Testis (tissue), 3 donors: ENCODE data around the gene CEP19. TPM values are rescaled to one million over a fixed set of nuclear protein-coding genes. Genes with fewer than 3 reads are reported as not detected.

Source experiments
- DNase-seq: peaks from one replicate; pipeline ENCODE4 v3.0.0-alpha.2; 2019
- H3K27ac ChIP-seq, 2 donors: fragments of 200-600 bp; sonication (generic); one replicate each; pipeline ENCODE4 v1.5.1; 2019
- H3K27me3 ChIP-seq: fragments of 200-600 bp; sonication (generic); one replicate; pipeline ENCODE4 v1.5.1; 2019
- H3K36me3 ChIP-seq: fragments of 200-600 bp; sonication (generic); one replicate; pipeline ENCODE4 v1.5.1; 2017; ENCODE audit warnings: low read depth; ENCODE audit errors: missing control alignments
- H3K4me1 ChIP-seq: fragments of 200-600 bp; sonication (generic); one replicate; pipeline ENCODE4 v1.5.1; 2019
- H3K4me3 ChIP-seq, 2 donors: fragments of 200-600 bp; sonication (generic); one replicate each; pipeline ENCODE4 v1.5.1; 2017 to 2019
- H3K9me3 ChIP-seq: fragments of 200-600 bp; sonication (generic); one replicate; pipeline ENCODE4 v1.5.1; 2017
- CTCF ChIP-seq, 3 experiments: fragments of 450-650 bp in 2 of 3; fragments of 200-600 bp in 1 of 3; sonication (generic) in 1 of 3; IDR thresholded peaks; one replicate each; pipeline ENCODE4 v1.5.1; 2016 to 2019; ENCODE audit warnings: antibody characterized with exemption in 3 of 3, mild to moderate bottlenecking in 2 of 3, moderate library complexity in 1 of 3
- POLR2A ChIP-seq: fragments of 450-650 bp; IDR thresholded peaks from one replicate; pipeline ENCODE4 v1.6.1; 2017; ENCODE audit warnings: antibody characterized with exemption, mild to moderate bottlenecking, moderate library complexity
- WGBS, 2 donors: methylation state at CpG; one replicate each; pipeline ENCODE4 v1.1.5; 2018; 5-methylcytosine and 5-hydroxymethylcytosine counted together
- intact Hi-C: fragments of 100-400 bp; cut with DNase I; formaldehyde crosslinking; loops from one replicate; pipeline ENCODE4 v1.15.1; 2023; ENCODE audit warnings: low total_unique reads
- polyA plus RNA-seq: library from polyadenylated mRNA; stranded (reverse); fragments of 350-450 nt; fragmentation: Illumina TruSeq; extraction: RNeasy Lipid Tissue Mini Kit (QIAGEN cat#74804); gene quantifications from one replicate; pipeline ENCODE4 v1.2.3, GENCODE V29; 2014; ENCODE audit warnings: low read depth, low replicate concordance; ENCODE audit not compliant: insufficient read depth
- total RNA-seq, 2 donors: library from RNA; depleted of rRNA; stranded (reverse); fragments of >200 nt; gene quantifications; one replicate each; pipeline ENCODE4 v1.2.3, GENCODE V29; 2016

CEP19 gene
- total and polyA plus RNA-seq, 3 donors from 2014 or later, result 7.4 to 17.1 (median 11.1) TPM

- TF ChIP-seq POLR2A, result no peak
- no peak for TF ChIP-seq CTCF (IDR thresholded peaks at IDR 0.05)
- WGBS, 2 donors, result 96 to 98% methylated on average over 8 of the region's 8 CpGs
- Histone ChIP-seq H3K27me3 (no peaks in the 10 kb centered on the region), H3K4me3 (no peak overlapping the region), H3K4me1 (no peaks in the 10 kb centered on the region), H3K36me3 (no peaks in the 10 kb centered on the region), H3K27ac (no peak overlapping the region), H3K9me3 (no peaks in the 10 kb centered on the region)
- intact Hi-C loops, result no loop called here
- DNase-seq, result no peak
These were observed 4.5 kb downstream of the CEP19 start for GRCh38 chr3:196707566-196707965.

- intact Hi-C loops, result no loop called here
These were observed 5.3 kb downstream of the CEP19 start for GRCh38 chr3:196706731-196707130.

GRCh38 chr3:196706327-196706726 lies 5.7 kb downstream of the CEP19 start:
- Histone ChIP-seq H3K4me3 (no peak overlapping the region), H3K9me3 (no peaks in the 10 kb centered on the region), H3K36me3 (no peaks in the 10 kb centered on the region), H3K27me3 (no peaks in the 10 kb centered on the region), H3K4me1 (no peaks in the 10 kb centered on the region), H3K27ac (no peak overlapping the region)
- TF ChIP-seq POLR2A, result no peak
- intact Hi-C loops, result no loop called here
- DNase-seq, result no peak
- WGBS, 2 donors, result 83 to 89% methylated on average over 5 of the region's 5 CpGs

More at GRCh38 chr3:196706731-196707130, 5.3 kb downstream of the CEP19 start:
- Histone ChIP-seq H3K27ac (no peak overlapping the region), H3K4me1 (no peaks in the 10 kb centered on the region), H3K36me3 (no peaks in the 10 kb centered on the region), H3K4me3 (no peak overlapping the region), H3K9me3 (no peaks in the 10 kb centered on the region), H3K27me3 (no peaks in the 10 kb centered on the region)
- no peak for DNase-seq
- TF ChIP-seq POLR2A (no peak), CTCF (IDR thresholded peaks at IDR 0.05) (no peak)
- WGBS, 2 donors, result 93 to 96% methylated on average over 4 of the region's 4 CpGs

- H3K36me3 ChIP-seq, result no peaks in the 10 kb centered on the region
- no peak for TF ChIP-seq CTCF (IDR thresholded peaks at IDR 0.05)
- no peak for TF ChIP-seq POLR2A
- H3K27ac ChIP-seq, result no peak overlapping the region
- DNase-seq, result no peak
- H3K4me1 ChIP-seq, result no peaks in the 10 kb centered on the region
- intact Hi-C loops, result no loop called here
- H3K27me3 ChIP-seq, result no peaks in the 10 kb centered on the region
- no peaks in the 10 kb centered on the region for H3K9me3 ChIP-seq
- H3K4me3 ChIP-seq, result no peak overlapping the region
- WGBS, 2 donors, result 82 to 84% methylated on average over 4 of the region's 4 CpGs
These were observed 11.2 kb downstream of the CEP19 start for GRCh38 chr3:196700801-196701200.

- Histone ChIP-seq H3K4me3 (no peak overlapping the region), H3K27ac (no peak overlapping the region), H3K9me3 (no peaks in the 10 kb centered on the region), H3K4me1 (no peaks in the 10 kb centered on the region), H3K27me3 (no peaks in the 10 kb centered on the region), H3K36me3 (no peaks in the 10 kb centered on the region)
- no peak for DNase-seq
- TF ChIP-seq CTCF (IDR thresholded peaks at IDR 0.05) (no peak), POLR2A (no peak)
- 88 to 93% methylated on average over 7 of the region's 7 CpGs for WGBS, 2 donors
- intact Hi-C loops, result no loop called here
These were observed 12.3 kb downstream of the CEP19 start for GRCh38 chr3:196699749-196700148.
